HL-60 (cell line): ENCODE data around the gene LONP2.

Source experiments
- DNase-seq, 2 experiments: peaks; one replicate each; pipeline ENCODE4 v3.0.0-alpha.2; 2010 to 2020; ENCODE audit warnings: low read depth in 1 of 2, low spot score in 1 of 2
- H3K27ac ChIP-seq: fragments of 250-450 bp; sonication (Bioruptor Pico); replicated peaks from 2 replicates; pipeline ENCODE4 v1.5.1; 2020; ENCODE audit warnings: mild to moderate bottlenecking, moderate library complexity
- H3K27me3 ChIP-seq: fragments of 250-450 bp; sonication (Bioruptor Pico); 2 replicates; pipeline ENCODE4 v1.5.1; 2021; ENCODE audit warnings: mild to moderate bottlenecking, moderate library complexity; ENCODE audit not compliant: insufficient read depth, poor library complexity, severe bottlenecking
- H3K4me3 ChIP-seq: replicated peaks from 2 replicates; pipeline ENCODE4 v1.5.1; 2011; ENCODE audit warnings: mild to moderate bottlenecking, control low read depth, low read length; ENCODE audit not compliant: insufficient read depth
- GABPA ChIP-seq: IDR thresholded peaks from 2 replicates; pipeline ENCODE4 v1.6.1; 2012; ENCODE audit warnings: low read depth
- POLR2AphosphoS5 ChIP-seq: IDR thresholded peaks from 2 replicates; pipeline ENCODE4 v1.6.1; 2012; ENCODE audit warnings: low read depth
- REST ChIP-seq: IDR thresholded peaks from 2 replicates; pipeline ENCODE4 v1.6.1; 2012; ENCODE audit warnings: low read depth; ENCODE audit not compliant: insufficient replicate concordance
- SPI1 ChIP-seq: IDR thresholded peaks from 2 replicates; pipeline ENCODE4 v1.6.1; 2012; ENCODE audit warnings: low read depth, mild to moderate bottlenecking, borderline replicate concordance
- TF ChIP-seq, protein P1 (sequence below): IDR thresholded peaks from one replicate; pipeline ENCODE4 v1.5.1; 2011; ENCODE audit warnings: low read length, control low read depth, inconsistent platforms; ENCODE audit not compliant: insufficient read depth

The LONP2 gene

DNA sequence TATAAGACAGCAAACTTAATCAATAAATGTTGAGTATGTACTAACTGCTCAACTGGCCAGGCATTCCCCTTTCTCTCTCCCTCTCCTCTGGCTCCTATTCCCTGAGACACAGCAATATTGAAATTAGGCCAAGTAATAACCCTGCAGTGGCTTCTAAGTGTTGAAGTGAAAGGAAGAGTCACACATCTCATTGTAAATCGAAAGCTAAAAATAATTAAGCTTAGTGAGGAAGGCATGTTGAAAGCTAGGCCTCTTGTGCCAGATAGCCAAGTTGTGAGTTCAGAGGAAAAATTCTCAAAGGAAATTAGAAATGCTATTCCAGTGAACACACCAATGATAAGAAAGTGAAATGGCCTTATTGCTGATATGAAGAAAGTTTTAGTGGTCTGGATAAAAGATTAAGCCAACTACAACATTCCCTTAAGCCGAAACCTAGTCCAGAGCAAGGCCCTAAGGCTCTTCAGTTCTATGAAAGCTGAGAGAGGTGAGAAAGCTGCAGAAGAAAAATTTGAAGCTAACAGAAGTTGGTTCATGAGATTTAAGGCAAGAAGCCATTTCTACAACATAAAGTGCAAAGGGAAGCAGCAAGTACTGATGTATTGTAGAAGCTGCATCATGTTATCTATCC, 38.6 kb downstream of the LONP2 start:
- H3K27ac ChIP-seq: no peak overlapping the region
- DNase-seq: no peak
- no peaks in the 10 kb centered on the region for H3K27me3 ChIP-seq
- TF ChIP-seq SPI1 (no peak), GABPA (no peak), REST (no peak), POLR2AphosphoS5 (no peak)
- TF ChIP-seq, protein P1, sequence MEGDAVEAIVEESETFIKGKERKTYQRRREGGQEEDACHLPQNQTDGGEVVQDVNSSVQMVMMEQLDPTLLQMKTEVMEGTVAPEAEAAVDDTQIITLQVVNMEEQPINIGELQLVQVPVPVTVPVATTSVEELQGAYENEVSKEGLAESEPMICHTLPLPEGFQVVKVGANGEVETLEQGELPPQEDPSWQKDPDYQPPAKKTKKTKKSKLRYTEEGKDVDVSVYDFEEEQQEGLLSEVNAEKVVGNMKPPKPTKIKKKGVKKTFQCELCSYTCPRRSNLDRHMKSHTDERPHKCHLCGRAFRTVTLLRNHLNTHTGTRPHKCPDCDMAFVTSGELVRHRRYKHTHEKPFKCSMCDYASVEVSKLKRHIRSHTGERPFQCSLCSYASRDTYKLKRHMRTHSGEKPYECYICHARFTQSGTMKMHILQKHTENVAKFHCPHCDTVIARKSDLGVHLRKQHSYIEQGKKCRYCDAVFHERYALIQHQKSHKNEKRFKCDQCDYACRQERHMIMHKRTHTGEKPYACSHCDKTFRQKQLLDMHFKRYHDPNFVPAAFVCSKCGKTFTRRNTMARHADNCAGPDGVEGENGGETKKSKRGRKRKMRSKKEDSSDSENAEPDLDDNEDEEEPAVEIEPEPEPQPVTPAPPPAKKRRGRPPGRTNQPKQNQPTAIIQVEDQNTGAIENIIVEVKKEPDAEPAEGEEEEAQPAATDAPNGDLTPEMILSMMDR: no peak
- H3K4me3 ChIP-seq: no peak overlapping the region

DNA sequence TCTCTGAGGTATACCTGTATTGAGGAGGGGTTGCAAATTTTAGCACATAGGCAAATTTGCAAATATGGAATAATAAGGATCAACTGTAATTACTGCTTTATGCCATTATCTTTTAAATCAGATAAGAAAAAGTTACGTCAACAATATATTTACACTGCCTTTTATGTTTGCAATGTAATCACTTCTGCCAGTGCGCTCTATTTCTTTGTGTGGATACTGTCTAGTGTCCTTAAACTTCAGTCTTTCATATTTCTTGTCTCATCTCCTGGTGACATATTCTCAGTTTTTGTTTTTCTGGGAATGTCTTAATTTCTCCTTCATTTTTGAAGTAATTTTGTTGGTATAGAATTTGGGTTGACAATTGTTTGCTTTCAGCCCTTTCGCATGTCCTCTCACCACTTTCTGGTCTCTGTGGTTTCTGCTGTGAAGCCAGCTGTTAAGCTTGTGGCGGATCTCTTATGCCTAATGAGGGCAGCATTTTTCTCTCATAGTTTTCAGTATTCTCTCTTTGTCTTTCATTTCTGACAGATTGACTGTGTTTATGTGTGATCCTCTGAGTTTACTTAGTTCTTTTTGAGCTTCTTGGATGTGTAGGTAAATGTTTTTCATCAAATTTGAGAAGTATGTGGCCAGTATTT, 40.8 kb downstream of the LONP2 start:
- DNase-seq: peak in 1 of 2 experiments; percentile 8
- Histone ChIP-seq H3K27ac (no peak overlapping the region), H3K27me3 (no peaks in the 10 kb centered on the region), H3K4me3 (no peak overlapping the region)
- TF ChIP-seq POLR2AphosphoS5 (no peak), SPI1 (no peak), GABPA (no peak), REST (no peak)
- TF ChIP-seq, protein P1: no peak

- Histone ChIP-seq H3K27me3 (no peaks in the 10 kb centered on the region), H3K4me3 (no peak overlapping the region), H3K27ac (no peak overlapping the region)
- no peak for TF ChIP-seq SPI1
- no peak for TF ChIP-seq POLR2AphosphoS5
- TF ChIP-seq GABPA: no peak
- TF ChIP-seq, protein P1: no peak
- TF ChIP-seq REST: no peak
- DNase-seq: no peak
Observed at GRCh38 chr16:48287239-48287638, 43.1 kb downstream of the LONP2 start.
